Measurements from ENCODE around the gene PSMB4. TPM values are rescaled to one million over a fixed set of nuclear protein-coding genes. Genes with fewer than 3 reads are reported as not detected.
"Not testable (repeated sequence)": the region's sequence is repeated elsewhere in the genome, so short reads cannot be mapped to it uniquely, and the experiment has no call there.

The PSMB4 gene
- total RNA-seq, 1 donor from 2014 or later = 310 TPM

- ChIA-PET CTCF (no interaction called here), POLR2A (no interaction called here)
- Mint-ChIP-seq H3K4me3 (no peak overlapping the region), H3K36me3 (ENCODE audit: low read depth) (peaks cover 86% of the 10 kb centered on the region), H3K27ac (no peak overlapping the region), H3K27me3 (no peaks in the 10 kb centered on the region), H3K9me3 (no peaks in the 10 kb centered on the region), H3K4me1 (no peaks in the 10 kb centered on the region)
- intact Hi-C loops (cut with micrococcal nuclease) = no loop called here
- no peak for ATAC-seq (ENCODE audit: low read depth)
- TF ChIP-seq CTCF (IDR thresholded peaks at IDR 0.05) = no peak
- no peak for DNase-seq
Observed at GRCh38 chr1:151425103-151425502, 25.7 kb downstream of the PSMB4 start.

- TF ChIP-seq CTCF (IDR thresholded peaks at IDR 0.05) = no peak
- Mint-ChIP-seq H3K27me3 (no peaks in the 10 kb centered on the region), H3K27ac (no peak overlapping the region), H3K36me3 (ENCODE audit: low read depth) (peaks cover 72% of the 10 kb centered on the region), H3K4me1 (no peaks in the 10 kb centered on the region), H3K4me3 (no peak overlapping the region), H3K9me3 (no peaks in the 10 kb centered on the region)
- no peak for DNase-seq
- intact Hi-C loops (cut with micrococcal nuclease) = no loop called here
- CTCF ChIA-PET = no interaction called here
- POLR2A ChIA-PET = interaction anchor here (0.8 kb wide), 1 partner anchor 111 kb away, joined by 3 read pairs; no protein-coding TSS in a partner anchor
- no peak for ATAC-seq (ENCODE audit: low read depth)
Observed at GRCh38 chr1:151428068-151428467, 28.7 kb downstream of the PSMB4 start.

GRCh38 chr1:151433827-151434226 is 34.5 kb downstream of the PSMB4 start:
- POLR2A ChIA-PET; CTCF ChIA-PET; H3K27me3 Mint-ChIP-seq; intact Hi-C loops (cut with micrococcal nuclease); H3K27ac Mint-ChIP-seq; H3K4me3 Mint-ChIP-seq; ATAC-seq (ENCODE audit: low read depth); H3K9me3 Mint-ChIP-seq; DNase-seq: not testable (repeated sequence)
- Mint-ChIP-seq H3K4me1 (peaks cover 15% of the 10 kb centered on the region), H3K36me3 (ENCODE audit: low read depth) (peaks cover 46% of the 10 kb centered on the region)

GRCh38 chr1:151435174-151435573 is 35.8 kb downstream of the PSMB4 start:
- H3K27ac Mint-ChIP-seq = no peak overlapping the region
- TF ChIP-seq CTCF (IDR thresholded peaks at IDR 0.05) = no peak
- no peak overlapping the region for H3K4me3 Mint-ChIP-seq
- H3K4me1 Mint-ChIP-seq = peaks cover 25% of the 10 kb centered on the region
- no peaks in the 10 kb centered on the region for H3K9me3 Mint-ChIP-seq
- ChIA-PET CTCF (no interaction called here), POLR2A (no interaction called here)
- intact Hi-C loops (cut with micrococcal nuclease) = no loop called here
- no peaks in the 10 kb centered on the region for H3K27me3 Mint-ChIP-seq
- DNase-seq = no peak
- H3K36me3 Mint-ChIP-seq (ENCODE audit: low read depth) = peaks cover 44% of the 10 kb centered on the region
- no peak for ATAC-seq (ENCODE audit: low read depth)

- CTCF ChIA-PET = no interaction called here
- intact Hi-C loops (cut with micrococcal nuclease) = no loop called here
Observed at GRCh38 chr1:151436985-151437384, 37.6 kb downstream of the PSMB4 start.

GRCh38 chr1:151437396-151437795 is 38.0 kb downstream of the PSMB4 start:
- H3K9me3 Mint-ChIP-seq; ATAC-seq (ENCODE audit: low read depth); H3K27me3 Mint-ChIP-seq; DNase-seq; H3K4me3 Mint-ChIP-seq; H3K27ac Mint-ChIP-seq; CTCF ChIA-PET; intact Hi-C loops (cut with micrococcal nuclease): not testable (repeated sequence)
- Mint-ChIP-seq H3K4me1 (peaks cover 30% of the 10 kb centered on the region), H3K36me3 (ENCODE audit: low read depth) (peaks cover 52% of the 10 kb centered on the region)
- POLR2A ChIA-PET = interaction anchor here (0.7 to 1.0 kb wide), 2 partner anchors 93 to 154 kb away, joined by 3 to 5 read pairs; no protein-coding TSS in a partner anchor

More at GRCh38 chr1:151436985-151437384, 37.6 kb downstream of the PSMB4 start:
- no peaks in the 10 kb centered on the region for H3K9me3 Mint-ChIP-seq
- H3K4me3 Mint-ChIP-seq = no peak overlapping the region
- H3K4me1 Mint-ChIP-seq = peaks cover 30% of the 10 kb centered on the region
- DNase-seq = no peak
- no peak for ATAC-seq (ENCODE audit: low read depth)
- TF ChIP-seq CTCF (IDR thresholded peaks at IDR 0.05) = no peak
- no peaks in the 10 kb centered on the region for H3K27me3 Mint-ChIP-seq
- H3K36me3 Mint-ChIP-seq (ENCODE audit: low read depth) = peaks cover 54% of the 10 kb centered on the region
- POLR2A ChIA-PET = interaction anchor here (0.7 to 1.0 kb wide), 2 partner anchors 93 to 154 kb away, joined by 3 to 5 read pairs; no protein-coding TSS in a partner anchor
- no peak overlapping the region for H3K27ac Mint-ChIP-seq
